Ascending aorta (tissue), 2 donors: ENCODE measurements around the gene ZNF362. TPM values are rescaled to one million over a fixed set of nuclear protein-coding genes. Genes with fewer than 3 reads are reported as not detected.

Experiments
- DNase-seq, 2 donors: peaks; one replicate each; pipeline ENCODE4 v3.0.0-alpha.2; 2019; ENCODE audit warnings: low spot score in 2 of 2
- H3K27ac ChIP-seq, 2 donors: fragments of 200-600 bp; sonication (generic); one replicate each; pipeline ENCODE4 v1.5.1; 2016 to 2017; ENCODE audit warnings: mild to moderate bottlenecking in 1 of 2
- H3K27me3 ChIP-seq: fragments of 200-600 bp; sonication (generic); one replicate; pipeline ENCODE4 v1.5.1; 2017
- H3K36me3 ChIP-seq, 2 donors: fragments of 200-600 bp; sonication (generic); one replicate each; pipeline ENCODE4 v1.5.1; 2016
- H3K4me1 ChIP-seq, 2 donors: fragments of 200-600 bp; sonication (generic); one replicate each; pipeline ENCODE4 v1.5.1; 2016 to 2017; ENCODE audit warnings: mild to moderate bottlenecking in 1 of 2
- H3K4me3 ChIP-seq, 2 donors: fragments of 200-600 bp; sonication (generic); one replicate each; pipeline ENCODE4 v1.5.1; 2016 to 2017; ENCODE audit warnings: mild to moderate bottlenecking in 1 of 2
- H3K9me3 ChIP-seq, 2 donors: fragments of 200-600 bp; sonication (generic); one replicate each; pipeline ENCODE4 v1.5.1; 2016
- intact Hi-C: fragments of 100-400 bp; cut with DNase I; formaldehyde crosslinking; loops from one replicate; pipeline ENCODE4 v1.15.1; 2023
- total RNA-seq: library from RNA; depleted of rRNA; stranded (reverse); fragments of >200 nt; gene quantifications from one replicate; pipeline ENCODE4 v1.1.0, GENCODE V29; 2016
- TF ChIP-seq, protein P1 (sequence below), 3 experiments: fragments of 200-600 bp in 2 of 3; fragments of 450-650 bp in 1 of 3; sonication (generic) in 2 of 3; IDR thresholded peaks; one replicate each; pipeline ENCODE4 v1.5.1; 2016 to 2019; ENCODE audit warnings: antibody characterized with exemption in 3 of 3, mild to moderate bottlenecking in 1 of 3, moderate library complexity in 1 of 3

ZNF362 gene
- total RNA-seq, 1 donor from 2014 or later = 34.4 TPM

DNA sequence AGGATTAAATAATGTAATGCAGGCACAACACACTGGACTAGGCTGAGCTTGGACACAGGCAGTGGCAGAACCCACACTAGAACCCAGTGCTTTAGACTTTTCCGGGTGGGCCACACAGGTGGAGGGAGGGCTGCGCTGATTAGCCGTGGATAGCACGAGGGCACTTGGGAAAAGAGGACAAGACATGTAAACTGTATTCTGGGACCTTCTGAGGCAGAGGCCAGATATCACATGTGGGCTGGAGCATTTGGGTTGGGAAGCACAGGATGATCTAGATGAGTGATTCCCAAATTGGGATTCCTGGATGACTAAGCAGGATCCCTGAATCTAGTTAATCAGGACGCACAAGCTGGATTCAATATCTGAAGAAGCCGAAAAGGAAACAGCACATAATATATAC lies 84.9 kb downstream of the ZNF362 start:
- peak overlapping the region; percentile 91 to 100 for H3K27ac ChIP-seq
- no peak for DNase-seq
- H3K4me3 ChIP-seq = peak overlapping the region in 1 of 2 donors; percentile 52
- intact Hi-C loops = loop anchor here (10.0 kb wide), 1 partner anchor 1386 kb away; no protein-coding TSS in a partner anchor
- peaks cover 14 to 35% of the 10 kb centered on the region in 2 donors for H3K36me3 ChIP-seq
- TF ChIP-seq, protein P1, sequence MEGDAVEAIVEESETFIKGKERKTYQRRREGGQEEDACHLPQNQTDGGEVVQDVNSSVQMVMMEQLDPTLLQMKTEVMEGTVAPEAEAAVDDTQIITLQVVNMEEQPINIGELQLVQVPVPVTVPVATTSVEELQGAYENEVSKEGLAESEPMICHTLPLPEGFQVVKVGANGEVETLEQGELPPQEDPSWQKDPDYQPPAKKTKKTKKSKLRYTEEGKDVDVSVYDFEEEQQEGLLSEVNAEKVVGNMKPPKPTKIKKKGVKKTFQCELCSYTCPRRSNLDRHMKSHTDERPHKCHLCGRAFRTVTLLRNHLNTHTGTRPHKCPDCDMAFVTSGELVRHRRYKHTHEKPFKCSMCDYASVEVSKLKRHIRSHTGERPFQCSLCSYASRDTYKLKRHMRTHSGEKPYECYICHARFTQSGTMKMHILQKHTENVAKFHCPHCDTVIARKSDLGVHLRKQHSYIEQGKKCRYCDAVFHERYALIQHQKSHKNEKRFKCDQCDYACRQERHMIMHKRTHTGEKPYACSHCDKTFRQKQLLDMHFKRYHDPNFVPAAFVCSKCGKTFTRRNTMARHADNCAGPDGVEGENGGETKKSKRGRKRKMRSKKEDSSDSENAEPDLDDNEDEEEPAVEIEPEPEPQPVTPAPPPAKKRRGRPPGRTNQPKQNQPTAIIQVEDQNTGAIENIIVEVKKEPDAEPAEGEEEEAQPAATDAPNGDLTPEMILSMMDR (IDR thresholded peaks at IDR 0.05) = no peak
- H3K9me3 ChIP-seq = no peaks in the 10 kb centered on the region
- no peaks in the 10 kb centered on the region for H3K27me3 ChIP-seq
- H3K4me1 ChIP-seq = peaks cover 53 to 95% of the 10 kb centered on the region in 2 donors

GRCh38 chr1:33342041-33342723 lies 85.9 kb downstream of the ZNF362 start:
- TF ChIP-seq, protein P1 (IDR thresholded peaks at IDR 0.05) = no peak
- peak; percentile 62 to 85 for DNase-seq
- Histone ChIP-seq H3K4me3 (peak overlapping the region; percentile 42 to 52), H3K4me1 (peaks cover 50 to 92% of the 10 kb centered on the region in 2 donors), H3K36me3 (peaks cover 14 to 35% of the 10 kb centered on the region in 2 donors), H3K27me3 (no peaks in the 10 kb centered on the region), H3K27ac (peak overlapping the region; percentile 91 to 100), H3K9me3 (no peaks in the 10 kb centered on the region)
- intact Hi-C loops = loop anchor here (10.0 kb wide), 1 partner anchor 1387 kb away; no protein-coding TSS in a partner anchor

DNA sequence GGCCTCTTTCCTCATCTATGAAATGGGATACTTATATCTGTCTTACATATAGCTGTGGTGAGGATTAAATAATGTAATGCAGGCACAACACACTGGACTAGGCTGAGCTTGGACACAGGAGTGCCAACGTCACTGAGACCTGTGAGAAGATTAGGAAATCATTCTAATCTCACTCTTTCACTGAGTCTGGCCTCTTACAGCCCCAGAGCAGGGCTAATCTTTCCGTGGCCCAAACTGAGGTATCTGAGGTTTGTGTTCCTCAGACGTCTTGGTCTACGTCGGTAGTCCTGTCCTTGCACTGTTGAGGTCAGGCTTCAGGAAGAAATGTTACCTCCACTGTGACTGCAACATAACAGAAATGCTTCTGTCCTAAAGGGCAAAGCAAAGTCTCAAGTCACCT lies 87.2 kb downstream of the ZNF362 start:
- peaks cover 46 to 79% of the 10 kb centered on the region in 2 donors for H3K4me1 ChIP-seq
- peaks cover 14 to 35% of the 10 kb centered on the region in 2 donors for H3K36me3 ChIP-seq
- no peaks in the 10 kb centered on the region for H3K9me3 ChIP-seq
- intact Hi-C loops = loop anchor here (10.0 kb wide), 1 partner anchor 1389 kb away; no protein-coding TSS in a partner anchor
- H3K4me3 ChIP-seq = peak overlapping the region; percentile 6 to 34
- no peak for DNase-seq
- no peaks in the 10 kb centered on the region for H3K27me3 ChIP-seq
- TF ChIP-seq, protein P1 (IDR thresholded peaks at IDR 0.05) = no peak
- peak overlapping the region; percentile 91 to 100 for H3K27ac ChIP-seq

- Histone ChIP-seq H3K27ac (peak overlapping the region; percentile 91 to 100), H3K4me1 (peaks cover 38 to 64% of the 10 kb centered on the region in 2 donors), H3K9me3 (no peaks in the 10 kb centered on the region), H3K4me3 (peak overlapping the region; percentile 43 to 99), H3K36me3 (peaks cover 14 to 35% of the 10 kb centered on the region in 2 donors), H3K27me3 (no peaks in the 10 kb centered on the region)
- DNase-seq = no peak
- intact Hi-C loops = loop anchor here (5.0 to 10.0 kb wide), 3 partner anchors 127 to 1390 kb away; partner anchors contain the start of genes TRIM62 and ZSCAN20
- TF ChIP-seq, protein P1 (IDR thresholded peaks at IDR 0.05) = no peak
These were observed 88.7 kb downstream of the ZNF362 start for GRCh38 chr1:33344896-33345560.

DNA sequence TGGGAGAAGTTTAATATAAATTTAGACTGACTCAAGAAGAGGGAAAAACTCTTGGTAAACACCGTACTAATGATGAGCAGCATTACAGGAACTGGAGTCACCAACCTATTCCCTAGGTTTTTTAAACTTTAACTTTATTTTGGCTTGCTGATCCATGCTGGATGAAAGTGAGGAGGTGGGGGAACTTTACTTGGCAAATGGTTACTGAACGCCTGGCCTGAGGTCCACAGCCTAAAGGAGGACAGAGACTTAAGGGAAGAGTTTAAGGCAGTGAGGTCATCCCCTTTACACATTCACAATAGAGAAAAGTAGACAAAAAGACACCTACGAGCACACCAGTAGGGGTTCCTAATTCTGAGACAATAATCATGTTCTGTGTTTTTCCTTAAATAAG lies 90.2 kb downstream of the ZNF362 start:
- TF ChIP-seq, protein P1 (IDR thresholded peaks at IDR 0.05) = no peak
- Histone ChIP-seq H3K4me1 (peaks cover 27 to 57% of the 10 kb centered on the region in 2 donors), H3K27me3 (no peaks in the 10 kb centered on the region), H3K9me3 (no peaks in the 10 kb centered on the region), H3K4me3 (peak overlapping the region; percentile 43 to 99), H3K36me3 (peaks cover 9 to 31% of the 10 kb centered on the region in 2 donors), H3K27ac (peak overlapping the region; percentile 91 to 100)
- no peak for DNase-seq
- intact Hi-C loops = loop anchor here (5.0 to 10.0 kb wide), 3 partner anchors 126 to 1392 kb away; partner anchors contain the start of genes TRIM62 and ZSCAN20
